ENCODE data around the gene SMIM13.

The SMIM13 gene

GRCh38 chr6:11093626-11094410, at the start of gene SMIM13:
Gene SMIM13, plus strand, starts transcription at chr6:11093834. Its CDS starts 480 bp downstream, at chr6:11094314.
- in situ Hi-C loops (cut with MboI; ENCODE audit: low sequenced_read_pairs) = no loop called here

- in situ Hi-C loops (cut with MboI; ENCODE audit: low sequenced_read_pairs) = no loop called here
Observed at GRCh38 chr6:11043961-11044711, 49.5 kb upstream of the SMIM13 start, which contains the start of gene ELOVL2. Gene ELOVL2, minus strand, starts transcription at chr6:11044305. Its CDS starts 75 bp downstream, at chr6:11044230.

- in situ Hi-C loops (cut with MboI; ENCODE audit: low sequenced_read_pairs) = no loop called here
Observed at GRCh38 chr6:11044712-11045167, 48.9 kb upstream of the SMIM13 start.

GRCh38 chr6:11050731-11051130, 42.9 kb upstream of the SMIM13 start:
- in situ Hi-C loops (cut with MboI; ENCODE audit: low sequenced_read_pairs) = no loop called here

GRCh38 chr6:11053307-11053706, 40.3 kb upstream of the SMIM13 start:
- in situ Hi-C loops (cut with MboI; ENCODE audit: low sequenced_read_pairs) = no loop called here

- in situ Hi-C loops (cut with MboI; ENCODE audit: low sequenced_read_pairs) = no loop called here
Observed at GRCh38 chr6:11054722-11055121, 38.9 kb upstream of the SMIM13 start.

- in situ Hi-C loops (cut with MboI; ENCODE audit: low sequenced_read_pairs) = no loop called here
Observed at GRCh38 chr6:11055127-11055627, 38.5 kb upstream of the SMIM13 start.

- in situ Hi-C loops (cut with MboI; ENCODE audit: low sequenced_read_pairs) = no loop called here
Observed at GRCh38 chr6:11056871-11057270, 36.8 kb upstream of the SMIM13 start.

- in situ Hi-C loops (cut with MboI; ENCODE audit: low sequenced_read_pairs) = no loop called here
Observed at GRCh38 chr6:11058406-11058805, 35.2 kb upstream of the SMIM13 start.

- in situ Hi-C loops (cut with MboI; ENCODE audit: low sequenced_read_pairs) = no loop called here
Observed at GRCh38 chr6:11062083-11062482, 31.6 kb upstream of the SMIM13 start.

- in situ Hi-C loops (cut with MboI; ENCODE audit: low sequenced_read_pairs) = no loop called here
Observed at GRCh38 chr6:11062715-11063114, 30.9 kb upstream of the SMIM13 start.

GRCh38 chr6:11064836-11065235, 28.8 kb upstream of the SMIM13 start:
- in situ Hi-C loops (cut with MboI; ENCODE audit: low sequenced_read_pairs) = no loop called here

GRCh38 chr6:11065436-11066202, 28.0 kb upstream of the SMIM13 start:
- in situ Hi-C loops (cut with MboI; ENCODE audit: low sequenced_read_pairs) = no loop called here

GRCh38 chr6:11066505-11067347, 26.9 kb upstream of the SMIM13 start:
- in situ Hi-C loops (cut with MboI; ENCODE audit: low sequenced_read_pairs) = no loop called here

- in situ Hi-C loops (cut with MboI; ENCODE audit: low sequenced_read_pairs) = no loop called here
Observed at GRCh38 chr6:11067348-11067747, 26.3 kb upstream of the SMIM13 start.

GRCh38 chr6:11069760-11070159, 23.9 kb upstream of the SMIM13 start:
- in situ Hi-C loops (cut with MboI; ENCODE audit: low sequenced_read_pairs) = loop anchor here (10.0 kb wide), 1 partner anchor 585 kb away; no protein-coding TSS in a partner anchor

GRCh38 chr6:11072101-11072500, 21.5 kb upstream of the SMIM13 start:
- in situ Hi-C loops (cut with MboI; ENCODE audit: low sequenced_read_pairs) = loop anchor here (10.0 kb wide), 1 partner anchor 587 kb away; no protein-coding TSS in a partner anchor

- in situ Hi-C loops (cut with MboI; ENCODE audit: low sequenced_read_pairs) = loop anchor here (10.0 kb wide), 1 partner anchor 592 kb away; no protein-coding TSS in a partner anchor
Observed at GRCh38 chr6:11076540-11076939, 17.1 kb upstream of the SMIM13 start.

- in situ Hi-C loops (cut with MboI; ENCODE audit: low sequenced_read_pairs) = loop anchor here (10.0 kb wide), 1 partner anchor 593 kb away; no protein-coding TSS in a partner anchor
Observed at GRCh38 chr6:11078266-11078665, 15.4 kb upstream of the SMIM13 start.

GRCh38 chr6:11080296-11080695, 13.3 kb upstream of the SMIM13 start:
- in situ Hi-C loops (cut with MboI; ENCODE audit: low sequenced_read_pairs) = no loop called here
